Thoracic aorta (tissue), 2 donors: Measurements from ENCODE around the gene GMEB2. TPM values are rescaled to one million over a fixed set of nuclear protein-coding genes. Genes with fewer than 3 reads are reported as not detected.

Experiments
- ATAC-seq: fragments of 150-250 bp; one replicate; pipeline ENCODE4 v1.8.0; 2017; ENCODE audit warnings: low read depth; ENCODE audit not compliant: insufficient number of reproducible peaks, low FRiP score
- DNase-seq: peaks from one replicate; pipeline ENCODE4 v3.0.0-alpha.2; 2020; ENCODE audit warnings: low spot score
- H3K27ac ChIP-seq, 2 donors: fragments of 200-600 bp; sonication (generic); 1 replicate in 1 of 2; 2 replicates in 1 of 2; pipeline ENCODE4 v1.5.1; 2016; ENCODE audit warnings: mild to moderate bottlenecking in 2 of 2, moderate library complexity in 2 of 2
- H3K27me3 ChIP-seq: fragments of 200-600 bp; sonication (generic); replicated peaks from 2 replicates; pipeline ENCODE4 v1.6.0; 2016; ENCODE audit warnings: mild to moderate bottlenecking; ENCODE audit not compliant: insufficient read depth
- H3K36me3 ChIP-seq: fragments of 200-600 bp; sonication (generic); one replicate; pipeline ENCODE4 v1.5.1; 2016
- H3K4me1 ChIP-seq, 2 donors: fragments of 200-600 bp; sonication (generic); 1 replicate in 1 of 2; 2 replicates in 1 of 2; pipeline versions ENCODE4 v1.5.1 to v1.6.0; 2016; ENCODE audit warnings: low read depth in 2 of 2, mild to moderate bottlenecking in 1 of 2; ENCODE audit not compliant: control insufficient read depth in 1 of 2
- H3K4me3 ChIP-seq: fragments of 200-600 bp; sonication (generic); 2 replicates; pipeline ENCODE4 v1.5.1; 2016; ENCODE audit warnings: mild to moderate bottlenecking
- H3K9me3 ChIP-seq: fragments of 200-600 bp; sonication (generic); 2 replicates; pipeline ENCODE4 v1.5.1; 2016
- CTCF ChIP-seq: fragments of 200-600 bp; sonication (generic); IDR thresholded peaks from one replicate; pipeline ENCODE4 v1.5.1; 2019; ENCODE audit warnings: antibody characterized with exemption
- total RNA-seq, 2 donors: library from RNA; depleted of rRNA; stranded (reverse); fragments of >200 nt; gene quantifications; one replicate each; pipeline versions ENCODE4 v1.1.0 to v1.2.3, GENCODE V29; 2016

Gene GMEB2
- total RNA-seq, 2 donors from 2014 or later: 10.0 to 14.7 TPM

- ATAC-seq: no peak
- no peak overlapping the region for H3K27ac ChIP-seq
Measured at GRCh38 chr20:63595416-63596127, 31.3 kb downstream of the GMEB2 start.

GRCh38 chr20:63594043-63594561 is 32.8 kb downstream of the GMEB2 start:
- no peaks in the 10 kb centered on the region for H3K9me3 ChIP-seq
- peaks cover 45% of the 10 kb centered on the region for H3K36me3 ChIP-seq
- H3K4me3 ChIP-seq: no peak overlapping the region
- H3K27me3 ChIP-seq: no peaks in the 10 kb centered on the region
- no peak for DNase-seq
- peaks cover 0 to 5% of the 10 kb centered on the region in 2 donors for H3K4me1 ChIP-seq
- no peak for ATAC-seq
- H3K27ac ChIP-seq: peak overlapping the region in 1 of 2 donors; percentile 48
- no peak for TF ChIP-seq CTCF

More at GRCh38 chr20:63595416-63596127, 31.3 kb downstream of the GMEB2 start:
- TF ChIP-seq CTCF: no peak
- Histone ChIP-seq H3K36me3 (peaks cover 38% of the 10 kb centered on the region), H3K27me3 (no peaks in the 10 kb centered on the region), H3K9me3 (no peaks in the 10 kb centered on the region), H3K4me1 (peaks cover 0 to 5% of the 10 kb centered on the region in 2 donors), H3K4me3 (no peak overlapping the region)
- no peak for DNase-seq

- H3K36me3 ChIP-seq: peaks cover 44% of the 10 kb centered on the region
- DNase-seq: no peak
- peaks cover 0 to 5% of the 10 kb centered on the region in 2 donors for H3K4me1 ChIP-seq
Measured at GRCh38 chr20:63592661-63593060, 34.2 kb downstream of the GMEB2 start.

GRCh38 chr20:63591786-63592355 is 35.0 kb downstream of the GMEB2 start:
- no peak overlapping the region for H3K27ac ChIP-seq
- no peaks in the 10 kb centered on the region for H3K27me3 ChIP-seq
- TF ChIP-seq CTCF: no peak
- ATAC-seq (no peak), DNase-seq (no peak)
- H3K36me3 ChIP-seq: peaks cover 44% of the 10 kb centered on the region
- no peaks in the 10 kb centered on the region for H3K9me3 ChIP-seq
- no peak overlapping the region for H3K4me3 ChIP-seq
- peaks cover 0 to 5% of the 10 kb centered on the region in 2 donors for H3K4me1 ChIP-seq

More at GRCh38 chr20:63592661-63593060, 34.2 kb downstream of the GMEB2 start:
- Histone ChIP-seq H3K27me3 (no peaks in the 10 kb centered on the region), H3K4me3 (no peak overlapping the region), H3K9me3 (no peaks in the 10 kb centered on the region), H3K27ac (no peak overlapping the region)
- ATAC-seq: no peak
- no peak for TF ChIP-seq CTCF

GRCh38 chr20:63591147-63591533 is 35.8 kb downstream of the GMEB2 start:
- Histone ChIP-seq H3K36me3 (peaks cover 40% of the 10 kb centered on the region), H3K9me3 (no peaks in the 10 kb centered on the region), H3K27ac (no peak overlapping the region), H3K27me3 (no peaks in the 10 kb centered on the region), H3K4me1 (peaks cover 0 to 5% of the 10 kb centered on the region in 2 donors), H3K4me3 (no peak overlapping the region)
- TF ChIP-seq CTCF: no peak
- DNase-seq: no peak
- no peak for ATAC-seq
